Measurements from ENCODE around the gene PUM1. TPM values are rescaled to one million over a fixed set of nuclear protein-coding genes. Genes with fewer than 3 reads are reported as not detected.

PUM1 gene
- total and polyA plus RNA-seq, 10 of the 15 experiments (the other 5 are each of a cell fraction or from before 2014, with no cell fraction given): 21.4 to 75.3 (median 42.4) TPM

DNA sequence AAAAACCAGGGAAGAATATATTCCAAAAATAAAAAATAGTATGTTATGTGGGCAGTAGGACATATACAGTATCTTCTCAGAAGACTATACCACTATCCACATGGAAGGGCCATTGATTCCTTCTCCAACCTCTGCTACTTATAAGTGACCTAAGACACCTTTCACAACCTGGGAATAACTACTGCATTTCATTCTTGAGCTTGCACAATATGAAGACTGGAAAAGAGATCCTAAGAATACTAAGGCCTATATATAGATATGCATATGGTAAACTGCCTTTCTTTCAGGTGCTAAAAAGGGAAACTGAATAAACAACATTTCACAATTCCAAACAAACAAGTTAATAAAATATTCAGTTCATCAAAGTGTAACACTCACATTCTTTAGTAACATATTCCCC is 125.0 kb downstream of the PUM1 start:
- Histone ChIP-seq H2AFZ (ENCODE audit: control insufficient read depth, low read depth, low read length) (no peak overlapping the region), H4K20me1 (ENCODE audit: control insufficient read depth, insufficient read depth) (no peaks in the 10 kb centered on the region), H3K36me3 (ENCODE audit: control insufficient read depth in 2 of 2, insufficient read depth in 2 of 2, low read length in 1 of 2) (peaks cover 19 to 34% of the 10 kb centered on the region in 2 experiments), H3K27me3 (replicated peaks in 1 of 2; ENCODE audit: control insufficient read depth in 2 of 2, insufficient read depth in 2 of 2, low read length in 1 of 2) (no peaks in the 10 kb centered on the region), H3K27ac (ENCODE audit: control insufficient read depth, insufficient read depth) (no peak overlapping the region), H3K9me3 (replicated peaks; ENCODE audit: control insufficient read depth, insufficient read depth, low read length) (no peaks in the 10 kb centered on the region), H3K4me1 (ENCODE audit: control insufficient read depth, insufficient read depth, low read length) (no peaks in the 10 kb centered on the region), H3K79me2 (ENCODE audit: control insufficient read depth, insufficient read depth, low read length) (no peaks in the 10 kb centered on the region), H3K9ac (ENCODE audit: control insufficient read depth, insufficient read depth, low read length) (no peak overlapping the region), H3K4me2 (ENCODE audit: control insufficient read depth, insufficient read depth) (no peak overlapping the region), H3K4me3 (no peak overlapping the region)
- in situ Hi-C loops (cut with MboI): no loop called here
- ChIA-PET SMC1A (ENCODE audit: uncharacterized antibody, unreplicated experiment) (no interaction called here), POLR2A (no interaction called here), CTCF (no interaction called here), RAD21 (ENCODE audit: unreplicated experiment) (no interaction called here)
- BruUV-seq (replicated peaks): no TSS peak
- FAIRE-seq (no peak), DNase-seq (ENCODE audit: low read depth, low spot score) (no peak), ATAC-seq (no peak)
- intact Hi-C loops (cut with micrococcal nuclease; ENCODE audit: unreplicated experiment): no loop called here
- TF ChIP-seq PAX8 (IDR thresholded peaks at IDR 0.05): no peak

DNA sequence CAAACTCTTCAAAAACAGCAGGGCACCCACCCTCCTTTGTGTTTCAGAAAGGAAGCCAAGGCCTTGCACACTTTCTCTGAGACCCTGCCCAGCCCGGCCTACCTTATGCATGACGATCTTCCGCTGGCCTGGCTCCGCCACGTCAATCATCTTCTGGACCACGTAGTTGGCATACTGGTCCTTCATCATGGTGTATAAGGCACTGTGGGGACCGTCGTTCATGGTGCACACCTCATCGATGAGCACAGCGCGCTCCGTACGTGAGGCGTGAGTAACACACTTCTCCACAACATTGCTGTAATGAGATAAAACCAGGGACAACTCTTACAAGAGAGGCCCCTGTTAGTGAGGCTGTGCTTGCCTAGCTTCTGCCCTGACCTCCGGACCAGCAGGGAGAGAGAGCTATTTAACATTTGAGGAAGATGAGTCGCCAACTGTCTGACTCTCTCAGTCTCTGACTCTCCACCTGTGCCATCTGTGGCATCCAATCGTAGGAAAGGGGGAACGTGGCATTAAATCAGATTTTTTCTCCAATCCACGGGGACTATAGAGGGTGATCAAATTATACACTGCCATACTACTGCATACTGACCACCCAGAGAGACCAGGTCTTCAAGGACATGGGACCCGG is 128.9 kb downstream of the PUM1 start:
- Histone ChIP-seq H3K9ac (ENCODE audit: control insufficient read depth, insufficient read depth, low read length) (no peak overlapping the region), H3K79me2 (ENCODE audit: control insufficient read depth, insufficient read depth, low read length) (no peaks in the 10 kb centered on the region), H3K4me3 (no peak overlapping the region), H3K27me3 (replicated peaks in 1 of 2; ENCODE audit: control insufficient read depth in 2 of 2, insufficient read depth in 2 of 2, low read length in 1 of 2) (no peaks in the 10 kb centered on the region), H2AFZ (ENCODE audit: control insufficient read depth, low read depth, low read length) (no peak overlapping the region), H3K4me2 (ENCODE audit: control insufficient read depth, insufficient read depth) (no peak overlapping the region), H4K20me1 (ENCODE audit: control insufficient read depth, insufficient read depth) (no peaks in the 10 kb centered on the region), H3K27ac (ENCODE audit: control insufficient read depth, insufficient read depth) (no peak overlapping the region), H3K4me1 (ENCODE audit: control insufficient read depth, insufficient read depth, low read length) (no peaks in the 10 kb centered on the region; the same call in 1 of the 2 replicates), H3K36me3 (ENCODE audit: control insufficient read depth in 2 of 2, insufficient read depth in 2 of 2, low read length in 1 of 2) (peaks cover 23 to 28% of the 10 kb centered on the region in 2 experiments), H3K9me3 (replicated peaks; ENCODE audit: control insufficient read depth, insufficient read depth, low read length) (no peaks in the 10 kb centered on the region)
- ChIA-PET RAD21 (ENCODE audit: unreplicated experiment) (no interaction called here), SMC1A (ENCODE audit: uncharacterized antibody, unreplicated experiment) (interaction anchor here (1.1 kb wide), 1 partner anchor 11 kb away, joined by 3 read pairs; no protein-coding TSS in a partner anchor), POLR2A (interaction anchor here (1.0 kb wide), 1 partner anchor 16 kb away, joined by 3 read pairs; no protein-coding TSS in a partner anchor), CTCF (no interaction called here)
- intact Hi-C loops (cut with micrococcal nuclease; ENCODE audit: unreplicated experiment) (no loop called here), in situ Hi-C loops (cut with MboI) (no loop called here)
- 99% methylated on average over 20 of the region's 20 CpGs for whole genome bisulfite sequencing (ENCODE audit: insufficient coverage, insufficient replicate concordance, low lambda C conversion rate, missing lambda C conversion rate)
- no peak for ATAC-seq
- FAIRE-seq: no peak
- BruUV-seq (replicated peaks): no TSS peak
- no peak for DNase-seq (ENCODE audit: low read depth, low spot score)
- TF ChIP-seq, protein P1, sequence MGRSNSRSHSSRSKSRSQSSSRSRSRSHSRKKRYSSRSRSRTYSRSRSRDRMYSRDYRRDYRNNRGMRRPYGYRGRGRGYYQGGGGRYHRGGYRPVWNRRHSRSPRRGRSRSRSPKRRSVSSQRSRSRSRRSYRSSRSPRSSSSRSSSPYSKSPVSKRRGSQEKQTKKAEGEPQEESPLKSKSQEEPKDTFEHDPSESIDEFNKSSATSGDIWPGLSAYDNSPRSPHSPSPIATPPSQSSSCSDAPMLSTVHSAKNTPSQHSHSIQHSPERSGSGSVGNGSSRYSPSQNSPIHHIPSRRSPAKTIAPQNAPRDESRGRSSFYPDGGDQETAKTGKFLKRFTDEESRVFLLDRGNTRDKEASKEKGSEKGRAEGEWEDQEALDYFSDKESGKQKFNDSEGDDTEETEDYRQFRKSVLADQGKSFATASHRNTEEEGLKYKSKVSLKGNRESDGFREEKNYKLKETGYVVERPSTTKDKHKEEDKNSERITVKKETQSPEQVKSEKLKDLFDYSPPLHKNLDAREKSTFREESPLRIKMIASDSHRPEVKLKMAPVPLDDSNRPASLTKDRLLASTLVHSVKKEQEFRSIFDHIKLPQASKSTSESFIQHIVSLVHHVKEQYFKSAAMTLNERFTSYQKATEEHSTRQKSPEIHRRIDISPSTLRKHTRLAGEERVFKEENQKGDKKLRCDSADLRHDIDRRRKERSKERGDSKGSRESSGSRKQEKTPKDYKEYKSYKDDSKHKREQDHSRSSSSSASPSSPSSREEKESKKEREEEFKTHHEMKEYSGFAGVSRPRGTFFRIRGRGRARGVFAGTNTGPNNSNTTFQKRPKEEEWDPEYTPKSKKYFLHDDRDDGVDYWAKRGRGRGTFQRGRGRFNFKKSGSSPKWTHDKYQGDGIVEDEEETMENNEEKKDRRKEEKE (IDR thresholded peaks at IDR 0.05): no peak
- TF ChIP-seq TCF12 (IDR thresholded peaks at IDR 0.05; ENCODE audit: low read depth, low read length) (no peak), SPI1 (IDR thresholded peaks at IDR 0.05; ENCODE audit: borderline replicate concordance, insufficient read depth, low read depth, low read length) (no peak), POU2F2 (IDR thresholded peaks at IDR 0.05; ENCODE audit: borderline replicate concordance, low read depth, low read length) (no peak), SRF (IDR thresholded peaks at IDR 0.05; ENCODE audit: low read depth in 2 of 2, low read length in 2 of 2) (no peak), SMC3 (IDR thresholded peaks at IDR 0.05; ENCODE audit: borderline replicate concordance, low read length) (no peak), ZZZ3 (IDR thresholded peaks at IDR 0.05; ENCODE audit: control insufficient read depth, insufficient read length, low read depth) (no peak)
- TF ChIP-seq, protein P2, sequence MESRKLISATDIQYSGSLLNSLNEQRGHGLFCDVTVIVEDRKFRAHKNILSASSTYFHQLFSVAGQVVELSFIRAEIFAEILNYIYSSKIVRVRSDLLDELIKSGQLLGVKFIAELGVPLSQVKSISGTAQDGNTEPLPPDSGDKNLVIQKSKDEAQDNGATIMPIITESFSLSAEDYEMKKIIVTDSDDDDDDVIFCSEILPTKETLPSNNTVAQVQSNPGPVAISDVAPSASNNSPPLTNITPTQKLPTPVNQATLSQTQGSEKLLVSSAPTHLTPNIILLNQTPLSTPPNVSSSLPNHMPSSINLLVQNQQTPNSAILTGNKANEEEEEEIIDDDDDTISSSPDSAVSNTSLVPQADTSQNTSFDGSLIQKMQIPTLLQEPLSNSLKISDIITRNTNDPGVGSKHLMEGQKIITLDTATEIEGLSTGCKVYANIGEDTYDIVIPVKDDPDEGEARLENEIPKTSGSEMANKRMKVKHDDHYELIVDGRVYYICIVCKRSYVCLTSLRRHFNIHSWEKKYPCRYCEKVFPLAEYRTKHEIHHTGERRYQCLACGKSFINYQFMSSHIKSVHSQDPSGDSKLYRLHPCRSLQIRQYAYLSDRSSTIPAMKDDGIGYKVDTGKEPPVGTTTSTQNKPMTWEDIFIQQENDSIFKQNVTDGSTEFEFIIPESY (IDR thresholded peaks at IDR 0.05): no peak
- TF ChIP-seq, protein P3, sequence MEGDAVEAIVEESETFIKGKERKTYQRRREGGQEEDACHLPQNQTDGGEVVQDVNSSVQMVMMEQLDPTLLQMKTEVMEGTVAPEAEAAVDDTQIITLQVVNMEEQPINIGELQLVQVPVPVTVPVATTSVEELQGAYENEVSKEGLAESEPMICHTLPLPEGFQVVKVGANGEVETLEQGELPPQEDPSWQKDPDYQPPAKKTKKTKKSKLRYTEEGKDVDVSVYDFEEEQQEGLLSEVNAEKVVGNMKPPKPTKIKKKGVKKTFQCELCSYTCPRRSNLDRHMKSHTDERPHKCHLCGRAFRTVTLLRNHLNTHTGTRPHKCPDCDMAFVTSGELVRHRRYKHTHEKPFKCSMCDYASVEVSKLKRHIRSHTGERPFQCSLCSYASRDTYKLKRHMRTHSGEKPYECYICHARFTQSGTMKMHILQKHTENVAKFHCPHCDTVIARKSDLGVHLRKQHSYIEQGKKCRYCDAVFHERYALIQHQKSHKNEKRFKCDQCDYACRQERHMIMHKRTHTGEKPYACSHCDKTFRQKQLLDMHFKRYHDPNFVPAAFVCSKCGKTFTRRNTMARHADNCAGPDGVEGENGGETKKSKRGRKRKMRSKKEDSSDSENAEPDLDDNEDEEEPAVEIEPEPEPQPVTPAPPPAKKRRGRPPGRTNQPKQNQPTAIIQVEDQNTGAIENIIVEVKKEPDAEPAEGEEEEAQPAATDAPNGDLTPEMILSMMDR (IDR thresholded peaks at IDR 0.05 in 2 of 3, conservative IDR thresholded peaks at IDR 0.05 in 1 of 3; ENCODE audit: control insufficient read depth in 2 of 3, extremely low read depth in 1 of 3, insufficient read depth in 1 of 3, low read depth in 3 of 3, low read length in 3 of 3): no peak

All from GM12878 (cell line).